H7 (cell line): ENCODE data around the gene CCDC171. TPM values are rescaled to one million over a fixed set of nuclear protein-coding genes. Genes with fewer than 3 reads are reported as not detected.
A peak's percentile ranks its signal among the peaks of the same experiment; 100 is the strongest.
"Not testable (repeated sequence)": the region's sequence is repeated elsewhere in the genome, so short reads cannot be mapped to it uniquely, and the experiment has no call there.

ENCODE experiments used
- DNase-seq: peaks from one replicate; pipeline ENCODE4 v3.0.0; 2012
- H3K27me3 ChIP-seq: 2 replicates; pipeline ENCODE4 v1.6.0; 2011; ENCODE audit warnings: mild to moderate bottlenecking, low read length; ENCODE audit not compliant: control insufficient read depth, insufficient read depth
- H3K36me3 ChIP-seq: replicated peaks from 2 replicates; pipeline ENCODE4 v1.5.1; 2011; ENCODE audit warnings: low read length; ENCODE audit not compliant: control insufficient read depth, insufficient read depth
- H3K4me3 ChIP-seq: 2 replicates; pipeline ENCODE4 v1.5.1; 2011; ENCODE audit warnings: low read depth, mild to moderate bottlenecking, control low read depth, low read length, moderate library complexity; ENCODE audit not compliant: insufficient read depth
- total RNA-seq: library from RNA; depleted of rRNA; stranded (reverse); fragments of >200 nt; shearing (Covaris generic); gene quantifications from 2 replicates; pipeline ENCODE4 v1.2.3, GENCODE V29; 2014; rRNA removed

Gene CCDC171
- 1.1 and 2.7 TPM in 2 replicates for total RNA-seq

- no peaks in the 10 kb centered on the region for H3K36me3 ChIP-seq
- DNase-seq = peak; percentile 96
- no peaks in the 10 kb centered on the region; the same call in 1 of the 2 replicates for H3K27me3 ChIP-seq
- peak within 1 kb of the TSS; percentile 48 for H3K4me3 ChIP-seq
Measured at GRCh38 chr9:15552636-15553527, at the start of gene CCDC171. TSS of gene CCDC171 (plus strand) at chr9:15553043. CDS start at chr9:15564089, 11,046 bp downstream.

- no peak for DNase-seq
- Histone ChIP-seq H3K36me3 (peaks cover 21% of the 10 kb centered on the region), H3K27me3 (no peaks in the 10 kb centered on the region), H3K4me3 (no peak overlapping the region)
Measured at GRCh38 chr9:15505921-15506320, 46.9 kb upstream of the CCDC171 start.

GRCh38 chr9:15509931-15510788 is 42.7 kb upstream of the CCDC171 start:
- Histone ChIP-seq H3K4me3 (peak overlapping the region; percentile 97), H3K27me3 (no peaks in the 10 kb centered on the region), H3K36me3 (peaks cover 16% of the 10 kb centered on the region)
- peak; percentile 90 for DNase-seq

- DNase-seq = peak; percentile 80
- H3K4me3 ChIP-seq = peak within 1 kb of the TSS; percentile 97
- H3K36me3 ChIP-seq = peaks cover 10% of the 10 kb centered on the region
- H3K27me3 ChIP-seq = no peaks in the 10 kb centered on the region
Measured at GRCh38 chr9:15510789-15511575, 41.9 kb upstream of the CCDC171 start, which contains the start of gene PSIP1. TSS of gene PSIP1 (minus strand) at chr9:15510970. CDS start at chr9:15510188, 782 bp downstream.

GRCh38 chr9:15512204-15512603 is 40.6 kb upstream of the CCDC171 start:
- peaks cover 4% of the 10 kb centered on the region for H3K36me3 ChIP-seq
- no peak overlapping the region for H3K4me3 ChIP-seq
- DNase-seq = no peak
- H3K27me3 ChIP-seq = no peaks in the 10 kb centered on the region

GRCh38 chr9:15512889-15513288 is 40.0 kb upstream of the CCDC171 start:
- Histone ChIP-seq H3K27me3 (no peaks in the 10 kb centered on the region), H3K4me3 (no peak overlapping the region), H3K36me3 (peaks cover 2% of the 10 kb centered on the region)
- DNase-seq = peak; percentile 62

GRCh38 chr9:15513335-15513734 is 39.5 kb upstream of the CCDC171 start:
- DNase-seq = peak; percentile 40
- H3K4me3 ChIP-seq = no peak overlapping the region
- peaks cover 2% of the 10 kb centered on the region for H3K36me3 ChIP-seq
- H3K27me3 ChIP-seq = no peaks in the 10 kb centered on the region

- no peak overlapping the region for H3K4me3 ChIP-seq
- no peak for DNase-seq
- H3K36me3 ChIP-seq = no peaks in the 10 kb centered on the region
- H3K27me3 ChIP-seq = no peaks in the 10 kb centered on the region
Measured at GRCh38 chr9:15519831-15520230, 33.0 kb upstream of the CCDC171 start.

GRCh38 chr9:15521254-15521653 is 31.6 kb upstream of the CCDC171 start:
- Histone ChIP-seq H3K27me3 (no peaks in the 10 kb centered on the region), H3K36me3 (no peaks in the 10 kb centered on the region), H3K4me3 (no peak overlapping the region)
- no peak for DNase-seq

- H3K27me3 ChIP-seq = no peaks in the 10 kb centered on the region
- no peak overlapping the region for H3K4me3 ChIP-seq
- DNase-seq = no peak
- no peaks in the 10 kb centered on the region for H3K36me3 ChIP-seq
Measured at GRCh38 chr9:15522130-15522755, 30.6 kb upstream of the CCDC171 start.

GRCh38 chr9:15524845-15525455 is 27.9 kb upstream of the CCDC171 start:
- no peak for DNase-seq
- Histone ChIP-seq H3K36me3 (no peaks in the 10 kb centered on the region), H3K27me3 (no peaks in the 10 kb centered on the region), H3K4me3 (no peak overlapping the region)

- no peak overlapping the region for H3K4me3 ChIP-seq
- no peaks in the 10 kb centered on the region for H3K27me3 ChIP-seq
- no peak for DNase-seq
Measured at GRCh38 chr9:15525958-15526357, 26.9 kb upstream of the CCDC171 start.

GRCh38 chr9:15527035-15527434 is 25.8 kb upstream of the CCDC171 start:
- not testable (repeated sequence) for DNase-seq, H3K4me3 ChIP-seq, H3K36me3 ChIP-seq, H3K27me3 ChIP-seq

More at GRCh38 chr9:15525958-15526357, 26.9 kb upstream of the CCDC171 start:
- no peaks in the 10 kb centered on the region for H3K36me3 ChIP-seq
